IPS-18a (cell line): ENCODE measurements around the gene RIN3.

Source experiments
- H3K27ac ChIP-seq: one replicate; pipeline ENCODE4 v1.5.1; 2013; ENCODE audit warnings: low read length
- H3K27me3 ChIP-seq: one replicate; pipeline ENCODE4 v1.6.1; 2013; ENCODE audit warnings: mild to moderate bottlenecking, low read length; ENCODE audit not compliant: control insufficient read depth, insufficient read depth
- H3K36me3 ChIP-seq: one replicate; pipeline ENCODE4 v1.6.1; 2013; ENCODE audit warnings: low read depth, low read length; ENCODE audit not compliant: control insufficient read depth
- H3K4me1 ChIP-seq: one replicate; pipeline ENCODE4 v1.6.1; 2013; ENCODE audit warnings: low read depth, low read length; ENCODE audit not compliant: control insufficient read depth
- H3K4me3 ChIP-seq: one replicate; pipeline ENCODE4 v1.5.1; 2013; ENCODE audit warnings: low read length
- H3K9ac ChIP-seq: one replicate; pipeline ENCODE4 v1.6.1; 2013; ENCODE audit warnings: mild to moderate bottlenecking, low read length, moderate library complexity
- H3K9me3 ChIP-seq: one replicate; pipeline ENCODE4 v1.6.1; 2013; ENCODE audit warnings: low read depth, low read length; ENCODE audit not compliant: control insufficient read depth

Gene RIN3

DNA sequence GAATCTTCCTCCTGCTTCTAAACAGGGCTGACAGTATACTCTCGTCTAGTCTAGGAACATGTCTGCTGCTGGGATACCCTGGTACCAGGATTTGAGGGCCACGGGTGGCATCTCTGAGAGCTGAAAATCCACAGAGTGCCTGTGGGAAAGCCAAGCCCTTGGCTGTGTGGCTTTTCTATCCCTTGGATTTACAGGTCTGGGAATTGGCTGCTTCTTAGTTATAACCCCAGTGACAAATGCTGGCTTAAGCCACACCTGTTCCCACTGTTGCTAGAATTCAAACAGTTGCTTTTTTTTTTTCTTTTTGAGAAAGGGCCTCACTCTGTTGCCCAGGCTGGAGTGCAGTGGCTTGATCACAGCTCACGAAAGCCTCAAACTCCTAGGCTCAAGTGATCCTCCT, 14.3 kb upstream of the RIN3 start:
- Histone ChIP-seq H3K36me3 (no peaks in the 10 kb centered on the region), H3K9me3 (no peaks in the 10 kb centered on the region), H3K4me3 (no peak overlapping the region), H3K4me1 (peaks cover 9% of the 10 kb centered on the region), H3K27me3 (no peaks in the 10 kb centered on the region), H3K27ac (no peak overlapping the region), H3K9ac (no peak overlapping the region)

DNA sequence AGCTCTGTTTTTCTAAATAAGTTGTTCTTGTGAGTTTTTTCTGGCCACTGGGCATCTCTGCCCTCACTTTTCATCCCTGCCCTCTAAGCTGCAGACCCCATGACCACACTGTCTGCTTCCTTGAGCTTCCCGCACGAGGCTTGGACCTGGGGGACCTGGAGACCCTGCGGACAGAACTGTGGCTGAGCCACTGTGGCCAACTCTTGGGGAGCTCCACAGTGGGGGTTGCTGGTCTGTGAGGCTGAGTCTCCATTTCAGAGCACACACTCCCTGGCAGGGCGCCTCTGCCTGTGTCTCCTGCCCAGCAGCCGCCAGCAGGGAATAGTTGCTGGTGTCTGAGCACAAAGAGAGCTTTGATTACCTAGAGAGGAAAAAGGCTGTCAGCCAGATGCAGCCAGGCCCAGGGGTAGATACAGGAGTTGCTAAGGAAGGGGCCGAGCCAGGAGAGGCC, 13.1 kb upstream of the RIN3 start:
- H3K36me3 ChIP-seq: no peaks in the 10 kb centered on the region
- H3K4me3 ChIP-seq: no peak overlapping the region
- H3K27me3 ChIP-seq: no peaks in the 10 kb centered on the region
- no peak overlapping the region for H3K27ac ChIP-seq
- H3K9ac ChIP-seq: no peak overlapping the region
- peaks cover 9% of the 10 kb centered on the region for H3K4me1 ChIP-seq
- no peaks in the 10 kb centered on the region for H3K9me3 ChIP-seq

GRCh38 chr14:92501891-92502351, 11.7 kb upstream of the RIN3 start:
- no peak overlapping the region for H3K27ac ChIP-seq
- H3K27me3 ChIP-seq: no peaks in the 10 kb centered on the region
- no peak overlapping the region for H3K9ac ChIP-seq
- H3K36me3 ChIP-seq: no peaks in the 10 kb centered on the region
- no peak overlapping the region for H3K4me3 ChIP-seq
- peaks cover 9% of the 10 kb centered on the region for H3K4me1 ChIP-seq
- H3K9me3 ChIP-seq: no peaks in the 10 kb centered on the region

DNA sequence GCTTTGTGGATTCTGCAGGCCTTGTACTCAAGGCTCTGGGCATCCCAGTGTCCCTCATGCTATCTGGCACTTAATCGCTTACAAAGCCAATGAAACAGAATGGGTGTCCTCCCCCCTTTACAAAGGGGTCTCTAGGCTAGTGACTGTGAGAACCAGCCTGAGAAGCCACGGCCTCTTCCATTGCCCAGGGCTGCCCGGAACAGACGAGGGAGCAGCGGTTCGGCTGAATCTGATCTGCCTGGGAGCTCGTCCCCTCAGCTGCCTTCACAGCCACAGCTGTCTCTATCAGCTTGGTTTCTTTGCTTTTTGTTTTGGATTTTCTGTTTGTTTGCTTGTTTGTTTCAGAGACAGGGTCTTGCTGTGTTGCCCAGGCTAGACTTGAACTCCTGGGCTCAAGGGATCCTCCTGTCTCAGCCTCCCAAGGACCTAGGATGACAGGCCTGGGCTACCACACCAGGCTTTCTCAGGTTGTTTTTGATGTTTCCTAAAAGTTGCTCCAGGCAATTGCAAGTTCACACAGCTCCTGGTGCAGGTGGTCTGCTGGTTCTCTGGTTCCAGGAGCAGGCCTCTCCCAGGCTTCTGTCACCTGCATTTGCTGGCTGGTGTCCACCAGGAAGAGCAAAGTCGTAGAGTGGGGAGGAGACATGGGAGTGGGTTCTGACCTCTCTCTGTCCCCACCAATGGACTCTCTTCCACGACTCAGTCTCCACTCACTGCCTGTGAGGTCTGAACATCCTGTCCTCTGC, 10.9 kb upstream of the RIN3 start:
- Histone ChIP-seq H3K27me3 (no peaks in the 10 kb centered on the region), H3K27ac (no peak overlapping the region), H3K4me1 (peaks cover 3% of the 10 kb centered on the region), H3K9ac (no peak overlapping the region), H3K36me3 (no peaks in the 10 kb centered on the region), H3K9me3 (no peaks in the 10 kb centered on the region), H3K4me3 (no peak overlapping the region)

DNA sequence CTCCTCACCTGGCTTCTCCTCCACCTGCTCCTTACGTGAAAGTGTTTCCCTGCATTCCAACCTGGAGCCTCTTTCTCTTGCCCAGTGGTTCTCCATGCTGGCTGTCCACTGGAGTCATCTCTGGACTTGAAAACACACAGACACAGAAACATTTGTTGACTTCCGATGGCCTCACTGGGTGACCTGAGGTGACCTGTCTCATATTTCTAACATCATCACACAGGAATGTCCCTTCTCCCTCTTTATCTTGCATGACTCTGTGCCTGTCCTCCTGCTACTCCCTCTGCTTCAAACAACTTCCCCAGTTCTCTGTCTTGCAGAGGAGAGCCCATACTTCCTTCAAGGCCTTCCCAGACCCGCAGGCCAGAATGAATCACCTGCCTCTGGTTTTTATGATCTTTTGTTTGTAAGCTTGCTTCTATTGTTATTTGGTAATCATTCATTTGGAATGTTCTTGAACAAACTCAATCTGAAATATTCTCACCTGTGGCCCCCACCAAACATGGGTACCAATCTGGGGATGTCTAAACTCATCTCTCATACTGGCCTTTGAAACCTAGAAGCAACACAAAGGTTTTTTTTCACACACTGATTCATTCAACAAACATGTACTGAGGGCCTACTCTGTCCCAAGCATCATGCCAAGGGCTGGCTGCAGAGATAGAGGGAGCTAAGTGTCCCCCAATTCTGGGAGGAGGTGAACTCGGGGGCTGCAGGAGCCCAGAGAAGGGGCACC, 9.7 kb upstream of the RIN3 start:
- H3K27ac ChIP-seq: no peak overlapping the region
- no peak overlapping the region for H3K4me3 ChIP-seq
- H3K9ac ChIP-seq: no peak overlapping the region

GRCh38 chr14:92505826-92506225, 7.8 kb upstream of the RIN3 start:
- Histone ChIP-seq H3K4me1 (no peaks in the 10 kb centered on the region), H3K9ac (no peak overlapping the region), H3K36me3 (no peaks in the 10 kb centered on the region), H3K4me3 (no peak overlapping the region), H3K27me3 (no peaks in the 10 kb centered on the region), H3K9me3 (no peaks in the 10 kb centered on the region), H3K27ac (no peak overlapping the region)

More for the DNA sequence above, 9.7 kb upstream of the RIN3 start:
- Histone ChIP-seq H3K4me1 (no peaks in the 10 kb centered on the region), H3K36me3 (no peaks in the 10 kb centered on the region), H3K9me3 (no peaks in the 10 kb centered on the region), H3K27me3 (no peaks in the 10 kb centered on the region)

DNA sequence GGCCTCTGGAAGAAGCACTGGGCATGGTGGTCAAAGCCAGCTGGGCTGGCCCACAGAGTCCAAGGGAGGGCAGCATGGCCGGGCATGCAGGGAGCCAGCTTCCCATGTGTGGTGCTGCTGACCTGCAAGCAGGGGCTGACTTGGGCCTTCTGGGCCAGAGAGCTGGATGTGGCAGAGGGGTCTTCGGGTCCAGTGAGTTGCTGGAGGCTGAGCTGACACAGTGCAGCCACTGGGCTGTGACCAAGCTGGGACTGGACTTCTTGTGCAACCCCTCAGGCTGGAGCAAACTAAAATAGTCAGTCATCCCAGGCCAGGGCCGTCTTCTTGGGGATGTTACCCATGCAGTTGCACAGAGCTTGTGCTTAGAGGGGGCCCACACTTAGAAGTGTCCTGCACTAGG, 7.3 kb upstream of the RIN3 start:
- Histone ChIP-seq H3K27me3 (no peaks in the 10 kb centered on the region), H3K27ac (no peak overlapping the region), H3K4me1 (no peaks in the 10 kb centered on the region), H3K9me3 (no peaks in the 10 kb centered on the region), H3K36me3 (no peaks in the 10 kb centered on the region), H3K9ac (no peak overlapping the region), H3K4me3 (no peak overlapping the region)

- no peak overlapping the region for H3K27ac ChIP-seq
- no peaks in the 10 kb centered on the region for H3K4me1 ChIP-seq
- no peak overlapping the region for H3K4me3 ChIP-seq
- H3K27me3 ChIP-seq: peaks cover under 1% of the 10 kb centered on the region
- no peak overlapping the region for H3K9ac ChIP-seq
- H3K9me3 ChIP-seq: no peaks in the 10 kb centered on the region
- no peaks in the 10 kb centered on the region for H3K36me3 ChIP-seq
These were observed 6.3 kb upstream of the RIN3 start for GRCh38 chr14:92507174-92507768.

GRCh38 chr14:92510972-92511371, 2.6 kb upstream of the RIN3 start:
- H3K36me3 ChIP-seq: no peaks in the 10 kb centered on the region
- H3K4me3 ChIP-seq: no peak overlapping the region
- no peak overlapping the region for H3K9ac ChIP-seq
- peaks cover 38% of the 10 kb centered on the region for H3K27me3 ChIP-seq
- H3K9me3 ChIP-seq: no peaks in the 10 kb centered on the region
- no peak overlapping the region for H3K27ac ChIP-seq
- no peaks in the 10 kb centered on the region for H3K4me1 ChIP-seq

- Histone ChIP-seq H3K27ac (no peak overlapping the region), H3K4me1 (no peaks in the 10 kb centered on the region), H3K27me3 (peaks cover 41% of the 10 kb centered on the region), H3K36me3 (no peaks in the 10 kb centered on the region), H3K9me3 (no peaks in the 10 kb centered on the region), H3K9ac (no peak overlapping the region), H3K4me3 (no peak overlapping the region)
These were observed 1.9 kb upstream of the RIN3 start for GRCh38 chr14:92511453-92512238.

- H3K36me3 ChIP-seq: no peaks in the 10 kb centered on the region
- peaks cover 41% of the 10 kb centered on the region for H3K27me3 ChIP-seq
- H3K9me3 ChIP-seq: no peaks in the 10 kb centered on the region
- H3K27ac ChIP-seq: no peak overlapping the region
- peak overlapping the region; percentile 59 for H3K4me3 ChIP-seq
- no peak overlapping the region for H3K9ac ChIP-seq
- no peaks in the 10 kb centered on the region for H3K4me1 ChIP-seq
These were observed 776 bp upstream of the RIN3 start for GRCh38 chr14:92512807-92513203.
